CD4-positive, alpha-beta T cell treated with Interleukin-1 beta for 1 hour (primary cell): ENCODE results near the gene ITGA1.

ENCODE experiments used
- DNase-seq, 2 donors: peaks; one replicate each; pipeline ENCODE4 v3.0.0-alpha.2; 2020 to 2022

The ITGA1 gene

DNA sequence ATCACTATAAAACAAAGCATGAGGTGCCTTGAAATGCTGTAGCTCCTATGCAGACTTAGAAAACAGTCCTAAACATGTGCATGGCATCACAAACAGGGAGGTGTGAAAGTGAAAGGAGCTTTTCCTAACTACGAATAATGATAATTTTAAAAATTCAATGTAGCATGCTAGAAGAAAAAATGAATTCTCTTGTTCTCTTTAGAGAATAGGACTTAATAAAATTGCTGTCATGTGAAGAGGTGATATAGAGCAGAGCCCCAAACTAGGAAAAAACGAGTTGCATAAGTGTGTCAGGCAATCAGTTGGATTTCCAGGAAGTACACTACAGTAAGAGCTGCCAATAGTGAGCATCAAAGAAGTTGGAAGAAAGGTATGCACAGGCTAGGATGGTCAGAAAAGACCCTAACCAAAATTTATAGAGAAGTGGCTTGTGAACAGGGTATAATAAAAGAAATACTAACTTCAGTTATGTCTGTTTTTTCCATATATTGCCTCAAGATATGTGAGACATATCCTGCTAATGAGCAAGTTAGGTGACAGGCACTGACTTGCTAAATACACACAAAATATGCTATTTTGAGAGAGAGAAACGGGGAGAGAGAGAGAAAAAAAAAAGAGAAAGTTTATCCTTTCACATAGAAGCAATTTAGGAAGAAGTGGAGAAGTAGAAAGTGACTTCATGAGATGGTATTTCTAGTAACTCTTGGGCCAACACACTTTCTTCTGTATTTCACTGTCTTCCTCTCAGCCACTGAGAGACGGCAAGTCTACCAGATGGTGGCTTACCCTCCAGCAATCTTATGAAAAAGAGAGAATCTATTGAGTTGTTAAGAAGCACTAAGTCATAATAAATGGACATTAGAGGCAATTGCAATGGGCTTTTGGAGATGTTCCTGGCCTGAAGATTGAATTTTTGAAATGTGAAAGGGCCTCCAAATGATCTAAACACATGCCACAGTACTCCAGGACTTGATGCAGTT is 219.5 kb downstream of the ITGA1 start:
- DNase-seq, result no peak

DNA sequence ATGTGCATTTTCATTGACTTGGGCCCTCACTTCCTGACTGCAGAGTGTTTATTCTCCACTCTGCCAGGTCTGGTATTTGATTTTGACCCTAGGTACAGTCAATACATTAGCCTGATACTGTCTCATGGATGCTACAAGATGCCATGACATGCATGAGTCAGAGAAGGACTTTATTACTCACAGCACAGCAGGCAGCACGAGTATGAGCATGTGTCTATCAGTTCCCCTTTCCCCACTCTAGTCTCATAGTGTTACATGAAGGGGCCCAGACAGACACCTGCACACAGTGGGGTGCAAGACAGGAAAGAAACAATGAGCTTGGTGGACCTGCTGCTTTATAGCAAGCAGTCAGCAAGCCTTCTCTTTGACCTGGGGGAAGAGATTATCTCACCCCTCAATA is 221.0 kb downstream of the ITGA1 start:
- no peak for DNase-seq
